NT2/D1 (cell line): ENCODE measurements around the gene ANAPC4.

ENCODE experiments used
- SUZ12 ChIP-seq: IDR thresholded peaks from 2 replicates; pipeline ENCODE4 v1.6.1; 2011; ENCODE audit not compliant: insufficient read length, insufficient read depth; ENCODE audit errors: extremely low read depth
- YY1 ChIP-seq: IDR thresholded peaks from 2 replicates; pipeline ENCODE4 v1.6.1; 2011; ENCODE audit not compliant: insufficient read length, insufficient read depth

DNA sequence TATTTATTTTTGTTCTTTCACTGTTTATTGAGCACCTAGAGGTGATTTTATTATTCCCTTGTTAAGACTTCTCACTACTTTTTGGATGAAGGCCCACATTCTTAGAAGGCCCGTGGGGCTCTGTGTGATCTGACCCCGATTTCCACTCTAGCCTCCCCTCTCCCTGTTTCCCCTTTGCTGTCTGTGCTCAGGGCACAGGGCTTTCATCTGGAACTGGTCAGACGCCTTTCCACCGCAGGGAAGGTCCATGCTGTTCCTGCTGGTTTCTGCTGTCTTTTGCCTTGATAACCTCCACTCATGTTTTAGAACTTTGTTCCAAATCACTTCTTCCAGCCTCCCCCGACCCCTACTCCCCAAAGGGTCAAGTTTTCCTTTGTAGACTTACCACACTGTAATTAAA, 31.3 kb upstream of the ANAPC4 start:
- TF ChIP-seq YY1: no peak
- no peak for TF ChIP-seq SUZ12
